Measurements from ENCODE around the gene LACRT. TPM values are rescaled to one million over a fixed set of nuclear protein-coding genes. Genes with fewer than 3 reads are reported as not detected.

The LACRT gene
- total and polyA plus RNA-seq, 2 of the 13 experiments (the other 11 are each of a cell fraction or from before 2014, with no cell fraction given) = not detected

- H3K27me3 ChIP-seq (ENCODE audit: control insufficient read depth in 1 of 2, insufficient read depth in 2 of 2, low read length in 2 of 2) = 0 out of 5 replicates have a peak, but pooled peaks cover 0 to 7% of the 10 kb centered on the region in 2 experiments
- H4K20me1 ChIP-seq (ENCODE audit: insufficient read depth, low read length) = no peaks in the 10 kb centered on the region
- 0% methylated on average over 1 of the region's 1 CpG for WGBS (ENCODE audit: low lambda C conversion rate)
- DNase-seq (ENCODE audit: low spot score) (no peak), ATAC-seq (no peak), FAIRE-seq (no peak)
- TF ChIP-seq SKI (IDR thresholded peaks at IDR 0.05; ENCODE audit: partially characterized antibody) (no peak), SNAI1 (CRISPR knock-in tag; IDR thresholded peaks at IDR 0.05; ENCODE audit: borderline replicate concordance) (no peak), PHF8 (CRISPR knock-in tag; IDR thresholded peaks at IDR 0.05) (no peak), PAF1 (CRISPR knock-in tag; IDR thresholded peaks at IDR 0.05) (no peak), ZBTB46 (CRISPR knock-in tag; IDR thresholded peaks at IDR 0.05; ENCODE audit: borderline replicate concordance) (no peak)
- H3K36me3 ChIP-seq (replicated peaks in 1 of 2; ENCODE audit: control insufficient read depth in 1 of 2, insufficient read depth in 2 of 2, low read length in 2 of 2) = no peaks in the 10 kb centered on the region
- H3K27ac ChIP-seq (ENCODE audit: extremely low read length, insufficient read depth, low read length) = no peak overlapping the region
- H3K9me3 ChIP-seq (ENCODE audit: low read length) = no peaks in the 10 kb centered on the region
- BruUV-seq (replicated peaks) = no TSS peak
- in situ Hi-C loops (cut with HindIII; ENCODE audit: extremely low pct_ligation_motif_present, low pct_unique_long_range_greater_than_20kb) (no loop called here), intact Hi-C loops (cut with micrococcal nuclease; ENCODE audit: unreplicated experiment) (no loop called here)
- H3K79me2 ChIP-seq (ENCODE audit: insufficient read depth, low read length) = no peaks in the 10 kb centered on the region
- H3K4me2 ChIP-seq (ENCODE audit: low read depth, low read length) = no peak overlapping the region
- H3K4me1 ChIP-seq (ENCODE audit: insufficient read depth, low read length) = no peaks in the 10 kb centered on the region
- no peak overlapping the region for H3K9ac ChIP-seq (ENCODE audit: insufficient read depth, low read depth, low read length)
- ChIA-PET POLR2A (no interaction called here), CTCF (ENCODE audit: low intra/inter-chr PET ratio, low total read pairs) (no interaction called here)
- H2AFZ ChIP-seq (ENCODE audit: low read length) = no peak overlapping the region
- H3K4me3 ChIP-seq (replicated peaks in 1 of 3; ENCODE audit: insufficient read depth in 1 of 3, low read depth in 2 of 3, low read length in 3 of 3) = no peak overlapping the region
Observed at GRCh38 chr12:54612225-54612750, 22.4 kb downstream of the LACRT start.

GRCh38 chr12:54611715-54612149 is 23.0 kb downstream of the LACRT start:
- 14% methylated on average over 1 of the region's 3 CpGs for WGBS (ENCODE audit: low lambda C conversion rate)
- no peaks in the 10 kb centered on the region for H3K79me2 ChIP-seq (ENCODE audit: insufficient read depth, low read length)
- DNase-seq (ENCODE audit: low spot score) (no peak), ATAC-seq (no peak), FAIRE-seq (no peak)
- H3K36me3 ChIP-seq (replicated peaks in 1 of 2; ENCODE audit: control insufficient read depth in 1 of 2, insufficient read depth in 2 of 2, low read length in 2 of 2) = no peaks in the 10 kb centered on the region
- no TSS peak for BruUV-seq (replicated peaks)
- in situ Hi-C loops (cut with HindIII; ENCODE audit: extremely low pct_ligation_motif_present, low pct_unique_long_range_greater_than_20kb) = no loop called here
- no peak overlapping the region for H3K27ac ChIP-seq (ENCODE audit: extremely low read length, insufficient read depth, low read length)
- H3K9me3 ChIP-seq (ENCODE audit: low read length) = no peaks in the 10 kb centered on the region
- H3K9ac ChIP-seq (ENCODE audit: insufficient read depth, low read depth, low read length) = no peak overlapping the region
- 0 out of 5 replicates have a peak, but pooled peaks cover 0 to 7% of the 10 kb centered on the region in 2 experiments for H3K27me3 ChIP-seq (ENCODE audit: control insufficient read depth in 1 of 2, insufficient read depth in 2 of 2, low read length in 2 of 2)
- no peaks in the 10 kb centered on the region for H4K20me1 ChIP-seq (ENCODE audit: insufficient read depth, low read length)
- ChIA-PET POLR2A (no interaction called here), CTCF (ENCODE audit: low intra/inter-chr PET ratio, low total read pairs) (no interaction called here)
- no peaks in the 10 kb centered on the region for H3K4me1 ChIP-seq (ENCODE audit: insufficient read depth, low read length)
- no peak overlapping the region for H3K4me3 ChIP-seq (replicated peaks in 1 of 3; ENCODE audit: insufficient read depth in 1 of 3, low read depth in 2 of 3, low read length in 3 of 3)
- intact Hi-C loops (cut with micrococcal nuclease; ENCODE audit: unreplicated experiment) = no loop called here
- no peak overlapping the region for H2AFZ ChIP-seq (ENCODE audit: low read length)
- H3K4me2 ChIP-seq (ENCODE audit: low read depth, low read length) = no peak overlapping the region
- TF ChIP-seq ZNF598 (CRISPR knock-in tag; IDR thresholded peaks at IDR 0.05; ENCODE audit: borderline replicate concordance) (no peak), MBD4 (IDR thresholded peaks at IDR 0.05; ENCODE audit: borderline replicate concordance, low read length) (no peak), ZNF10 (CRISPR knock-in tag; IDR thresholded peaks at IDR 0.05; ENCODE audit: borderline replicate concordance, low read depth) (no peak), NPAS2 (CRISPR knock-in tag; IDR thresholded peaks at IDR 0.05; ENCODE audit: borderline replicate concordance) (no peak), ZNF83 (CRISPR knock-in tag; IDR thresholded peaks at IDR 0.05; ENCODE audit: borderline replicate concordance) (no peak), MIXL1 (CRISPR knock-in tag; IDR thresholded peaks at IDR 0.05) (no peak), AFF4 (CRISPR knock-in tag; IDR thresholded peaks at IDR 0.05) (no peak)
